ENCODE results near the gene TTN.

GRCh38 chr2:178527592-178527991 lies 279.6 kb downstream of the TTN start:
- TF ChIP-seq CTCF (IDR thresholded peaks at IDR 0.05) (no peak), POLR2A (IDR thresholded peaks at IDR 0.05) (no peak)

Measured in suprapubic skin (tissue), 3 donors.